K562 (cell line): ENCODE results near the gene PRKCSH. TPM values are rescaled to one million over a fixed set of nuclear protein-coding genes. Genes with fewer than 3 reads are reported as not detected.

Source experiments
- CCNT2 ChIP-seq: IDR thresholded peaks from 2 replicates; pipeline ENCODE4 v1.6.1; 2011; ENCODE audit warnings: borderline replicate concordance, low read depth, mild to moderate bottlenecking, moderate library complexity, mixed read lengths, low read length; ENCODE audit not compliant: insufficient read length; ENCODE audit errors: extremely low read depth
- HDAC2 ChIP-seq: fragments of 450-650 bp; IDR thresholded peaks from 2 replicates; pipeline ENCODE4 v1.6.1; 2016; ENCODE audit warnings: mild to moderate bottlenecking
- HOXB6 ChIP-seq: fragments of 250-450 bp; sonication (Bioruptor Pico); IDR thresholded peaks from 2 replicates; pipeline ENCODE4 v1.5.1; 2022; ENCODE audit warnings: mild to moderate bottlenecking, borderline replicate concordance
- MLLT1 ChIP-seq, 2 experiments: fragments of 450-650 bp; IDR thresholded peaks; 2 replicates each; pipeline ENCODE4 v1.6.1; 2016
- NEUROD1 ChIP-seq: fragments of 150-350 bp; IDR thresholded peaks from 2 replicates; pipeline ENCODE4 v1.6.1; 2014; ENCODE audit warnings: borderline replicate concordance, low read length, low read depth; ENCODE audit not compliant: partially characterized antibody
- NONO ChIP-seq, 2 experiments: fragments of 200-400 bp in 1 of 2; fragments of 450-650 bp in 1 of 2; formaldehyde crosslinking in 1 of 2; IDR thresholded peaks; 2 replicates each; pipeline ENCODE4 v1.6.1; 2017; ENCODE audit warnings: low read depth in 2 of 2, mild to moderate bottlenecking in 2 of 2, moderate library complexity in 2 of 2, low read length in 1 of 2
- PCBP1 ChIP-seq: fragments of 200-400 bp; formaldehyde crosslinking; IDR thresholded peaks from 2 replicates; pipeline ENCODE4 v1.6.1; 2018; ENCODE audit warnings: mild to moderate bottlenecking, low read depth, low read length; ENCODE audit not compliant: poor library complexity, severe bottlenecking
- PPARD ChIP-seq: fragments of 250-450 bp; sonication (Bioruptor Pico); IDR thresholded peaks from 2 replicates; pipeline ENCODE4 v1.8.0; 2022; ENCODE audit warnings: inconsistent platforms, mild to moderate bottlenecking, moderate library complexity
- PRPF4 ChIP-seq: fragments of 200-400 bp; formaldehyde crosslinking; IDR thresholded peaks from one replicate; pipeline ENCODE4 v1.6.1; 2017; ENCODE audit warnings: low read length, low read depth, mild to moderate bottlenecking; ENCODE audit not compliant: insufficient read depth, poor library complexity, severe bottlenecking
- REST ChIP-seq, 2 experiments: fragments of 450-650 bp; formaldehyde crosslinking in 1 of 2; IDR thresholded peaks; 2 replicates each; pipeline versions ENCODE4 v1.4.0 to v1.6.1; 2014 to 2020; ENCODE audit warnings: mild to moderate bottlenecking in 2 of 2, borderline replicate concordance in 1 of 2, low read depth in 1 of 2
- SIX5 ChIP-seq, 2 experiments: IDR thresholded peaks; 2 replicates each; pipeline ENCODE4 v1.6.1; 2011; ENCODE audit warnings: low read length in 2 of 2, borderline replicate concordance in 1 of 2, low read depth in 1 of 2, mild to moderate bottlenecking in 1 of 2, moderate library complexity in 1 of 2; ENCODE audit not compliant: insufficient read depth in 1 of 2
- TBP ChIP-seq: optimal IDR thresholded peaks from 2 replicates; pipeline ENCODE3; 2011; ENCODE audit warnings: low read depth, low read length, improper control_type of control experiment
- TEAD1 ChIP-seq, 2 experiments: fragments of 450-650 bp in 1 of 2; sonication (generic) in 1 of 2; formaldehyde crosslinking; IDR thresholded peaks; 2 replicates each; pipeline versions ENCODE4 v1.4.0 to v1.8.0; 2020 to 2022; ENCODE audit warnings: mild to moderate bottlenecking in 2 of 2, missing genetic modification reagents in 1 of 2
- THRB ChIP-seq: fragments of 450-650 bp; formaldehyde crosslinking; conservative IDR thresholded peaks from 2 replicates; pipeline ENCODE4 v1.4.0; 2022; ENCODE audit warnings: mild to moderate bottlenecking, missing genetic modification characterization
- ZNF444 ChIP-seq: fragments of 250-450 bp; sonication (Bioruptor Pico); IDR thresholded peaks from 2 replicates; pipeline ENCODE4 v1.4.0; 2020; ENCODE audit warnings: mild to moderate bottlenecking, moderate library complexity
- polyA plus RNA-seq, 8 experiments: library from polyadenylated mRNA; depleted of rRNA in 4 of 8; stranded (reverse) in 5 of 8; unstranded in 3 of 8; fragments of >200 nt; fragmentation: Nextera tagmentation in 2 of 8; fragmentation: Illumina TruSeq in 1 of 8; extraction: Ambion mirVana in 2 of 8; extraction: Trizol in 1 of 8; gene quantifications; 2 replicates each; pipeline versions ENCODE4 v1.2.1 to v1.2.3, GENCODE V29; 2011 to 2014; ENCODE audit warnings: inconsistent platforms in 1 of 8, missing spikeins in 1 of 8
- total RNA-seq, 7 experiments: library from RNA; depleted of rRNA in 6 of 7; stranded (reverse); fragments of >200 nt in 6 of 7; fragmentation: Illumina TruSeq in 2 of 7; extraction: Trizol in 2 of 7; gene quantifications; 2 replicates each; pipeline versions ENCODE4 v1.2.1 to v1.2.3, GENCODE V29; 2011 to 2021; ENCODE audit warnings: low replicate concordance in 1 of 7

Gene PRKCSH
- total and polyA plus RNA-seq, 9 of the 15 experiments (the other 6 are each of a cell fraction or from before 2014, with no cell fraction given) = 2.3 to 297 (median 48.1) TPM

GRCh38 chr19:11446652-11447301 is 11.3 kb downstream of the PRKCSH start (continued):
- TF ChIP-seq REST (IDR thresholded peaks at IDR 0.05; ENCODE audit: borderline replicate concordance) = peak; percentile 88
- TF ChIP-seq REST (CRISPR knock-in tag; IDR thresholded peaks at IDR 0.05; ENCODE audit: low read depth) = no peak
- TF ChIP-seq THRB = no peak
- no peak for TF ChIP-seq PPARD (CRISPR knock-in tag)
- TF ChIP-seq HOXB6 (CRISPR knock-in tag) = no peak
- TF ChIP-seq TEAD1 (CRISPR knock-in tag; IDR thresholded peaks at IDR 0.05) = no peak
- peak; percentile 24 for TF ChIP-seq PCBP1
- no peak for TF ChIP-seq TBP
- TF ChIP-seq CCNT2 = no peak
- no peak for TF ChIP-seq PRPF4
- TF ChIP-seq NONO (IDR thresholded peaks at IDR 0.05; ENCODE audit: low read depth in 2 of 2, low read length in 1 of 2) = no peak
- TF ChIP-seq ZNF444 (CRISPR knock-in tag) = no peak
- no peak for TF ChIP-seq SIX5 (IDR thresholded peaks at IDR 0.05; ENCODE audit: borderline replicate concordance in 1 of 2, insufficient read depth in 1 of 2, low read depth in 1 of 2, low read length in 2 of 2)
- peak in 1 of 2 experiments; percentile 30; a peak in 1 of 4 replicates for TF ChIP-seq MLLT1 (IDR thresholded peaks at IDR 0.05)
- TF ChIP-seq HDAC2 = no peak
- no peak for TF ChIP-seq NEUROD1
